ENCODE measurements around the gene PEX5L.
"Not testable (repeated sequence)": the region's sequence is repeated elsewhere in the genome, so short reads cannot be mapped to it uniquely, and the experiment has no call there.

PEX5L gene

GRCh38 chr3:180008318-180008717 lies 28.4 kb downstream of the PEX5L start:
- DNase-seq (ENCODE audit: low read depth): not testable (repeated sequence)

DNA sequence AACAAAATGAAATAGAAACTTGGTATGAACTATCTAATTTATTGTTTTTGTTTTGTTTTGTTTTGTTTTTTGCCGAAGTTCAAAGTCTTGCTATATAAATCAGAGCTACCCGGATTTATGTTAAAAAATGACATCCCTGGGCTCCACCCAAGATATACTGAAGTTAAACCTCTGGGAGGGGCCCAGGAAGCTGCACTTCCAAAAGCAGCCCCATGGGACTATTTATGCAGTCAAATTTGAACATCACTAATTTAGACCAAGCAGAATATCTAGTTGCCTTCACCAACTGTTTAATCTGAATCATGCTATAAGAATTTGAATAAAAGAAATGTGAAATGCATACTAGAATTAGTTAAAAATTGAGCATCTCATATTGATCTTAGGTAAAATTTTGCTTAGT lies 32.2 kb downstream of the PEX5L start:
- no peak for DNase-seq (ENCODE audit: low read depth)

- DNase-seq (ENCODE audit: low read depth): no peak
Observed at GRCh38 chr3:180002006-180002405, 34.7 kb downstream of the PEX5L start.

- no peak for DNase-seq (ENCODE audit: low read depth)
Observed at GRCh38 chr3:180000500-180000899, 36.2 kb downstream of the PEX5L start.

DNA sequence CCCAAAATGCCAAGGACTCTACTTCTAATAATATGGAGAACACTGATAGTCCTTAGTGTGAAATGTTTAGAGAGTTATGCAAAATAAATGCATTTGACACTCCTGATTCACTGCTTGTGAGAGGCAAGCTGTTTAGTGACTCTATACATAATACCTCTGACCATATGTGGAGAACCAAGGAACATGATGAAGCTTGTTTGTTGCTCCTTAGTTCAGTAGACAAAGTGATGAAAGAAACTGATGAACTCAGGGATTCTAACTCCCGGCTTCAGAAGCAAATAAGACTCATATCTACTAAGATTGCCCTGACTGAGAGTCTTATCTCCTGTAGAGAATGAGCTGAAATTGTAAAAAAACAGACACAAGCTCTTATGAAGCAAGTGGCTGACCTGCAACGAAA lies 41.3 kb downstream of the PEX5L start:
- no peak for DNase-seq (ENCODE audit: low read depth)

DNA sequence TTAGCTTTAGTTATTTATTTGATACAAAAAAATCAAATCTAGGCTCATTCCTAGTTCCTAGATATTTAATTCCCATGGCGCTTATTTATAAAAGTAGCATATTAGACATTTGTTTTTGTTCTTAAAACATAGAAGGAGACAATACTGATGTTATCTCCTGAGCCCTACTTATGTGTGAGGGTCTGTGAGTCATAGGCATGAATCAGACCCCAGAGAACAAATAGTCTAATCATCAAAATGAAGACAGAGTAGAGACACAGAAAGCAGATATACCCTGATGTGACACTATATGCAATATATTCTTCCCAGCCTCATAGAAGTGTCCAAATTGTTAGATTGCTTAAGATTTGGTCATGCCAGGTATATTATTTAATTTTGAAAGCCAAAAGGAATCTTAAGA lies 44.9 kb downstream of the PEX5L start:
- no peak for DNase-seq (ENCODE audit: low read depth)

GRCh38 chr3:179991104-179991503 lies 45.6 kb downstream of the PEX5L start:
- DNase-seq (ENCODE audit: low read depth): no peak

GRCh38 chr3:179981646-179982045 lies 55.1 kb downstream of the PEX5L start:
- DNase-seq (ENCODE audit: low read depth): no peak

DNA sequence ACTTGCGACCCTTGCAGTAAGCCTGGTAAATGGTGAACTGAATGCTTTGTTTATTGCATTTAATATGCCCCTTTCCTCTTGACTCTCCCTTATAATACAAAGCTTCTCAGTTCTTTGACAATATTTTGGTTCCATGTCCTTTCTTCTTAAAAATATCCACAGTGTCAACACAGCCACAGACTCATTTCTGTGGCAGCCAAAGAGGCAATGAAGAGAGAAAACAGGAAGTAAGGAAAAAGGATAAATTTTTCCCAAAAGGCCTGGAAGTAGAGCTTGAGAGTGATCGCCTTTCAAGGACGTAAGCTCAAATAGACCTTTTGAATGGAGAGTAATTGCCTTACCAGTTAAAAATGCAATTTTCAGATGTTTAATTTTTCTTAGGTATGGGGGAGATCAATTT lies 59.4 kb downstream of the PEX5L start:
- DNase-seq (ENCODE audit: low read depth): no peak

- no peak for DNase-seq (ENCODE audit: low read depth)
Observed at GRCh38 chr3:179973931-179974361, 62.8 kb downstream of the PEX5L start.

GRCh38 chr3:179972881-179973423 lies 63.8 kb downstream of the PEX5L start:
- no peak for DNase-seq (ENCODE audit: low read depth)

DNA sequence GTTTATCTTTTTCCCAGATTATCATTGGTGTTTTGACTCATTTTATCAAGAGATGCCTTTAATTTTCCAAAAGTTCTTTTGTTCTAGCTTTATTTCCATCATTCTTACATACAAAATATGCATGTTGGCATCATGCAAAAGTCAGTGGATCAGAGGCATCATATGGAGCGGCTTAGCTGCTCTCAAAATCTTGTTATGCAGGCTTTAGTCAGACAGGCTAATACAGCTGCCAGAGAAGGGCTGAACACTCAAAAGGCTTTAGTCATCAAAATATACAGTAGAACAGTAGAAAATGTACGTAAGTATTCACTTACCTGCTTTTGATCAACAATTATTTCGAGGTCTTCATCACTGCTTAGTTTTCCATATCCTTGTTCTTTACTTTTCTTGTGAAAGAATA lies 65.5 kb downstream of the PEX5L start:
- DNase-seq (ENCODE audit: low read depth): no peak

GRCh38 chr3:179970746-179971145 lies 66.0 kb downstream of the PEX5L start:
- DNase-seq (ENCODE audit: low read depth): no peak

DNA sequence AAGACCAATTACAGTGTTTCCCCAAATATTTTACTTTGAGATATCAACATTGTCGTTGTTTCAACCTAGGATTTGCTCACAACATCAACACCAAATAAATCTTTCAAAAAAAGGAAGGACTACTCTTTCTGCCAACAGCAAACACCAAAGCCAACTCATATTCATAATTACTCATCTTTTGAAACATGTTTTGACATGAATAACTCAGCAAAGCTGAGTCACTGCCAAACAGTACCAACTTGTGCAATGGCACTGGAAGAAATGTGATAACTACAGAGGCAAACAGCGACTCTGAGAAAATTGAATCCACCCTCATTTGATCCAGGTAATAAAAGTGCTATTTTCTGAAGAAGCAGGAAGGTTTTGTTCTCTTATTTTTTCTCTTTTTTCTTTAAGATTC lies 67.2 kb downstream of the PEX5L start:
- DNase-seq (ENCODE audit: low read depth): no peak

GRCh38 chr3:179967622-179968021 lies 69.1 kb downstream of the PEX5L start:
- no peak for DNase-seq (ENCODE audit: low read depth)

DNA sequence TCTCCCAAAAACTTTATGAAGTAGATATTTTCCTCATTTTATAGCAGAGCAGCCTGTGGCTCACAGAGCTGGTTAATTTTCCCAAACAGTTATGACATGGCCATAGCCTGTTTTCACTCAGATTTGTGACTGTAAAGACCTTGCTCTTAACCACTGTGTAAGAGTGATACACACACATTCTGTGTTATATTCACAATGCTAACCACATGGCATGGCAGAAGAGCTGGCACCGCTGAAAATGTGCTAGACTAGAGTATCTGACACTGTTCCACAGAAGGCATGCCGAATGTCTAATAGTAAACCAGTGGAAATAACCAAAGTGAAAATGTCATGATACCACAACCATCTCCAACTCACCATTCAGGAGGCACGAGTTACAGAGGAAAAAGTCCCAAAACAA lies 71.8 kb downstream of the PEX5L start:
- DNase-seq (ENCODE audit: low read depth): no peak

- no peak for DNase-seq (ENCODE audit: low read depth)
Observed at GRCh38 chr3:179962629-179963387, 73.9 kb downstream of the PEX5L start.

DNA sequence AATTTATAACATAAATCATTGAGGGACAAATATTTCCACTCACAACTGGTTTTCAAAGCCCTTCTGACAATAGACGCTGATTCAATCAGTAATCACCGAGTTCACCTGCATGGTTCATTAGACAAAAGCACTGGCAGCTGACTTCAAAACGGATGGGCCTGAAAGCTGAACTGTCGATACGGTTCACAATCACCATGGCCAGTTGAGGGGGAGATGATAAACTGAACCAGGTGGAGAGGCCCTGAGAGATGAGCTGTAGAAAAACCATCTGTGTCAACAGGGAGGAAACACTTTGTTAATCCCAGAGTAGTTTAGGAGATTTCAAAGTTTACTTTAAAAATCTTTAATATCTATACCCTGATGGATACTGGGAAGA lies 75.0 kb downstream of the PEX5L start:
- DNase-seq (ENCODE audit: low read depth): no peak

- no peak for DNase-seq (ENCODE audit: low read depth)
Observed at GRCh38 chr3:179961071-179961702, 75.5 kb downstream of the PEX5L start.

DNA sequence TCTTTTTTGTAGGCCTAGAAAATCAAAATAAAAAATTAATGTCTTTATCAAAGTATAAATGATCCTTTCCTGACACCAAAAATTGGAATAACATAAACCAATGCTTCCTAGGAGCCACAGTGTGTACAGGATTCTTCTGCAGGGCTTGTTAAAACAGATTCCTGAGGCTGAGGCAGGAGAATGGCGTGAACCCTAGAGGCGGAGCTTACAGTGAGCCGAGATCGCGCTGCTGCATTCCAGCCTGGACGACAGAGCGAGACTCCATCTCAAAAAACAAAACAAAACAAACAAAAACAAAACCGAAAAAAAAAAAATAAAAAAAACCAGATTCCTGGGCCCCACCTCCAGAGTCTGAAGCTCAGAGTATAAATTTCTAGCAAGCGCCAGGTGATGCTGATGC lies 78.0 kb downstream of the PEX5L start:
- no peak for DNase-seq (ENCODE audit: low read depth)

DNA sequence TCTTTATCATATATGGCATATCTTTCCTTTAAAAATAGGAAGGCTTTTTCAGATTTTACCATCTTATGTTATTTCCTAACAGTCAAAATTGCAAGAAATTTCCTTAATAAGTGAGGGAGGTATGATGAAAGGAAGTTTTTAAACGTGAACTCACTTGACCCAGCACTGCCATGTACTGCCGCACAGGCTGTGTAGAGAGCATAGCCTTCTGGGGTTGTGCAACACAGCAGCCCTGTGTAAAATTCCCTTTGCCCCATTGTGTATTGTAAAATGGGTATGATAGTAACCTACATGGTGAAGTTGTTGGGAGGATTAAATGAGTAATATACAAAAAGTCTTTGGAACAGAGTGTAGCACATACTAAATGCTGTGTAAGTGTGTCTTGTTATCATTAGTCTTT lies 78.6 kb downstream of the PEX5L start:
- no peak for DNase-seq (ENCODE audit: low read depth)

- no peak for DNase-seq (ENCODE audit: low read depth)
Observed at GRCh38 chr3:179957264-179957845, 79.4 kb downstream of the PEX5L start.

DNA sequence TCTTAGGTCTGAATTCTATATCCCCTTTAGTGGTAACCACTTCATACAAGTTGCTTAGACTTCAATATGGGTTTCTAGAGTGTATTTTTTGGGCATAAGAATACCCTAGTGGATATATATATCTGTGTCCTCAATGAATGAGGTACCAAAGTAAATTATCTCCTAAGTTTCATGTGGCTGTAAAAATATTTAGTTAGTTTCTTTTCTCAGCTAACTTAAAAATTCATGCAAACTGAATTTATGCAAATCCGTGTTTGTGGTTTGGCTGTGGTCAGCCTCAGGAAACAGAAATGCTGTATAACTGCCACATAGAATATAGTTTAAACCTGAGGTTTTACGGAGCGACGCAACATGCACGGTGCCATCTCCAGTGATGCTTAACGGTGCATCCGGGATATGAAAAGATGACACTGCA lies 80.3 kb downstream of the PEX5L start:
- no peak for DNase-seq (ENCODE audit: low read depth)
